NCI-H1436 treated with DMSO at 0.1 percent for 48 hours (cell line): ENCODE measurements around the gene PFKFB2.

Experiments used
- DNase-seq: peaks from one replicate; lab custom pipeline; 2025; lab: John Stamatoyannopoulos, UW

The PFKFB2 gene

DNA sequence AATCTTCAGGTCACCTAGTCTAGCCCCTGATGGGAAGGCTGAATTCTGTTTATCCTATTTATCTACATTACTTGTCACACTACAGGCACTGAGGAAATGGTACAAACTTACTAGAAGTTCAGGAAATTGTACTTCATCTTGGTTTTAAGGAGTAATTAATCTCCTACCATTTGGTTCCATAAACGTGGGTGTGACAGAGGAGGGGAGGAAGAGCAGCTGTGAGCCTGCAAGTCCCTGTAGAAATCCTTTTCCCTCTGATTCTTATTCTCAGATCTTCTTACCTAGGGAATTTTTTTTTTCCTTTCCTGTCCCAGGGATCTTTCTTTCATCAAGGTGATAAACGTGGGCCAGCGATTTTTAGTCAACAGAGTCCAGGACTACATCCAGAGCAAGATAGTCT, 14.1 kb downstream of the PFKFB2 start:
- no peak for DNase-seq

DNA sequence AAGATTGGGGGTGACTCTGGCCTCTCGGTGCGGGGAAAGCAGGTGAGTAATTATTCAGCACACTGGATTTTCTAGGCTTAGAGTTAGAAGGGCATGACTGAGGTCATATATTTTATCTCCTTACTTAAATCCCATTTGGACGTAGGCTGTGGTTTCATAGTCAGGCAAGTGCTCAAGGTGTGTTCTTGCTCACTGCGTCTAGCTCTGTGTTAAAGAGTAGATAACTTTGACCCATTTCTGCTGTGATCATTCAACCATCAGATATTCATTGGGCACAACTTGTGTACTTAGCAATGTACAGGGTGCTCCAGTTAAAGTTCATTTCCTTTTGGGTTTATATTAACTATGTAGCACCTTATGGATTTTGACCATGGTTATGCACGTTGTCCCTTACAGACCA, 14.6 kb downstream of the PFKFB2 start:
- DNase-seq, result no peak

DNA sequence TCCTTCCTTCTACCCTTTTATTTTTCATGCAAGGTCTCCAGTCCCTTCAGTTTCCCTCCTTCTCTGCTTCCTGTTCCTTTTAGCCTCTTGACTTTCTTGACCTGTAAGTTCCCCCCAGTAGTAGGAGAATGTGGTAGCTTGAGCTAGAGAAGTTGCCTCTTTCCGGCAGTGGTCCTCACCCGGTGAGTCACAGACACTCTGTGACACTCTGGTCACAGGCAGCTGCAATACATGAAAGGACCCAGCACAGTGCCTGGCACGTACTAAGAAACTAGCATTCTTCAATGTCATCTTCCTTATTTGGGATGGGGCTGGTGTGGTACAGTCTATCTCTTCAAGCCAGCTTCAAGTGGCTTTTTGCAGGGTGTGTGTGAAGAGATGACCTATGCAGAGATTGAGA, 16.0 kb downstream of the PFKFB2 start:
- no peak for DNase-seq

DNA sequence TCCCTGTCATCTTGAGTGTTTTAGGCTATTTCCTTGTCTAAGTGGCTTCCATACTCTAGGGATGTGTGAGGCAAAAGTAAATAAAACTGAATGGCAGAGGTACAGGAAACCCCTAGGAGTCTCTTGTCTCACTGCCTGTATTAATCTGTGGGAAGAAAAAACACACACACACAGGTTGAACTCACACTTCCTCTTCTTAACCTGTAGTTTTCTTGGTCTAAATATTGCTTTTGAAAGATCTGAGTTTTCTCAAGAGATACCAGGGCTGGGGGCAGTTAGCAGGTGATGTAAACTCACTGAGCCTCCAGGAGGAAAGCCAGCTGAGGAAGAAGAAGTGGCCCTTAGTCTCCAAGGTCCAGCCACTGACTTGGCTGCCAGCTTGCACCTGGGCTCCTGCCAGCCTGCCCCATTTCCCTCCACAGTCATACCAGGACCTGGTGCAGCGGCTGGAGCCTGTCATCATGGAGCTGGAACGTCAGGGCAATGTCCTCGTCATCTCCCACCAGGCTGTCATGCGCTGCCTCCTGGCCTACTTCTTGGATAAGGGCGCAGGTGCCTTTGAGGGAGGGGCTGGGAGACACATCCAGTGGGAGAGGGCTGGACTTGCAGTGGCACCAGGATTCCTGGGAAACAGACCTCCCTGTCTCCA, 16.9 kb downstream of the PFKFB2 start:
- no peak for DNase-seq

DNA sequence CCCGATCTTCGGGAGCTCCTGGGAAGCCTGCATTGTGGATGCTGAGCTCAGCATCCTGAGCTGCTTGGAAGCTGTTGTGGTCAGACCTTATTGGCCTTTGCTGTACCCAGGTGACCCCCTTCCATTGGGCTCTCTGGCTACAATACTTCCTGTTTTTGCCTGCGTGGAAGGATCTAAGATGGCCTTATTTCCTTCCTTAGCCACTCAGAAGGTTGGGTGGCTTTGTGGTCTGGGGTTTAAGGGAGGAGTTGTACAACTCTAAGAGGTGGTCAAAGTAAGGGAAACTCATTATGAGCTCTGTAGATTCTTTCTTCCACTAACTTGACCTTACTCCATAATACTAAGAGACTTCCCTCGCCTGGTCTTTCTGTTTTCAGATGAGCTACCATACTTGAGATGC, 17.7 kb downstream of the PFKFB2 start:
- DNase-seq, result no peak

DNA sequence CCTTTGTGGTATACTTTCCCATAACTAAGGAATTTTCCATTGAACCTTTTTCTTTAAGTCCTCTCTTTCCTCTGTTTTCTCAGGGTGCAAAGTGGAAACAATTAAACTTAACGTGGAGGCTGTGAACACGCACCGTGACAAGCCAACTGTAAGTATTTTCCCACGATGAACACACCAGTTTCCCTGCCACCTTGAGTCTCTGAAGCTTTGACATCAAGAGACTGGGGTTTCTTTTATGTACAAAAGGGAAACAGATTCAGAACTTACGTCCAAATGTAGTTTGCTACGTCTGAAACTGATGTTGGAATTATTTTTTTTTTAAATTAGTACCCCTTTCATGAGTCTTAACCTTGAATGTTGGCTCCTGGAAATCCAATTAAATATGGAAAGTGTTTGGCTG, 18.4 kb downstream of the PFKFB2 start:
- no peak for DNase-seq

DNA sequence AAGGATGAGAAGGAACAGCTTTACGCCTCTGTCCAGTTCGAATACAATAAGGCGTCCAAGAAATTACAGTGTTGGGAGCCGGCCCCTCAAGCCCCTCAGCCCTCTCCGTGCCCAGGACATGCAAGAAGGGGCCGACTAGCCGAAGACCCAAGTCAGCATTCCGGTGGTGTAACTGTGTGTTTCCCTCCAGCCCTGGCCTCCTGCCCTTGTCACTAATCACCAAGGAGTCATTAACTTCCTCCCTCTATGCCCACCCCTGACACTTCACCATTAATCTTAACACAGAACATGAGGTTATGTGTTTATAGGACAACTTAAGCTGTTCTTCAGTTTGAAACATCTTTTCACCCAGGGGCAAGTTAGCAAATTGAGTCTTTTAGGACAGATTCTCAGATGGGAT, 19.2 kb downstream of the PFKFB2 start:
- DNase-seq, result no peak

DNA sequence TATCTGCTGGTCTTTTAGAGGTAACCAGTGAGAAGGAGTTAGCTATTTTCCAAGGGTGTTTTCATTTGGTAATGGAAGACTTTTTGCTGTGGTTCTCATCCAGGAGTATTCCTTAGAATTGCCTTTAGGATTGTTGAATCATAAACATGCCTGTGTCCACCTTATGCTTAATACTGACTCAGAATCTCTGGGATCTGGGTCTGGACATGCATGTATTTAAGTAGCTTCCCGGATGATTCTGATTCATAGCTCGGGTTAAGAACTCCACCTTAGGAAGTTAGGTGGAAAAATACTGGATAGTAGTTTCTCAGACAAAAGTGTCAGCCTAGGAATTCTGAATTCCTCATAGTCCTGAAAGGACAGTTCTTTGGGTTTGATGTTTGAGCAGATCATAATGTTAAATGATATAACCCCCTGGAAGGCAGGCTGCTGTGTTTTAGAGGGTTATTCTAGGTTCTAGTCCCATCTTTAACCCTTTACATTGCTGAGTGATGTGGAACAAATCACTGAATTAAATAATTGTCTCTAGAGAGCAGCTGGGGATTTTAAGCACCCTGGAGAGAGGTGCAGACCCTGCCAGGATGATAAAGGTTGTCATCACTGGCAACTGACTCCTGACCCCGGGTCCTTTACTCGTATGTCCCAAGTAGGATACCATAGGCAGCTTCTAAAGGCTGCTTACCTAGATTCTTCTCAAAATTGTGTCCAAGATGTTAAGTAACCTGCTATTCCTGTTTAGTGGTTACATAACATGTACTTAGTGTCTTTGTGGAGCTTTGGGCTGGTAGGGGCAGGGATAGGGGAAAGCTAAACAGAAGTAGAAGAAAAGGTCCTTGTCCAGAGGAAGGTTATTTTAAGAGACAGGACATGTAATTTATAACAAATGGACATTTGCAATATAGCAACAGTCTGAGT, 21.1 kb downstream of the PFKFB2 start:
- DNase-seq, result no peak

DNA sequence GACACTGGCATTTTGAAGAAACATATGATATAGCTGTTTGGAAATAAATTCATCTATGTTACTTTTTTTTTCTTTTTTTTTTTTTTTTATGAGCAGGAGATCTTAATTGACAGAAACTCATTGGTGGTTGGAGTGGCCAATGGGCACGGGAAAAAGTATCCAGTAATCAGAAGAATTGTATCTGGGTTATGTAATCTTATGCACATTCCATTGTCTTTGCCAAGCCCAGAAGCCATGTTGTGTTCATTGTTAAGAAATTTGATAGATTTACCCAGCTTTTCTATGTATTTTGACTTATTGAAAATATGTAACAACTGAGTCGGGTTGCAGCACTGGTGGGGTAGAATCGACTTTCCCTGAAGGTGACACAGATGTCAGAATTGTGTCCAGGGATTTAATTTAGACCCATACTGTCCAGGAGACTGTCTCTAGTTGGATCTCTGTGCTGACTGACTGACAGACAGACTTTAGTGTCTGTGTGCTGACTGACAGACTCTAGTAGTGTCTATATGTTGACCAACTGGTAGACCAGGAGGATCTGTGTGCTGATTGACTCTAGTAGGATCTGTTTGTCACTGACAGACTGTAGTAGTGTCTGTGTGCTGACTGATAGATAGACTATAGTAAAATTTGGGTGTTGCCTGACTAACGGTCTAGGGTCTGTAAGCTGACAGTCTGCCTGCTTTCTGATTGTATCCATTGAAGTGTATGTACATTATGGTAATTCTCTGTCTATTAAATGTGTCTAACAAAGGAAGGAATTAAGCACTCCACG, 23.3 kb downstream of the PFKFB2 start:
- no peak for DNase-seq

DNA sequence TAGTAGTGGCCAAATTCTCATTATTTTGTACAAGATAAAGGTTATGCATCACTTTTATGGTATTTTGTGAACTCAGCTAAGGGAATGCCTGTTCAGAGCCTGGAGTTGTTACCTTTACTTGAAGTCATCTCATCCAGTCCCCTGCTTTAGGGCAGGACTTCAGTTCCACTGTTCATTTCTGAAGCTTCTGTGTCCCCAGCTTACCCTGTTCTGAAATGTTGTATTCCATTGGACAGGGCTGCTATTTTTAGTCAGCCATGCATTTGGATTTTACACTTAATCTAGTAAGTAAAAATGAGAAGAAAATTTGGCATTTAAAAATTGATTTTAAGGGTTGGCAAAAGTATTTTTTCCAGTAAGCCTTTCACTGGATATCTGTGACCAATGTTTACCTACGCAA, 23.9 kb downstream of the PFKFB2 start:
- DNase-seq, result no peak

DNA sequence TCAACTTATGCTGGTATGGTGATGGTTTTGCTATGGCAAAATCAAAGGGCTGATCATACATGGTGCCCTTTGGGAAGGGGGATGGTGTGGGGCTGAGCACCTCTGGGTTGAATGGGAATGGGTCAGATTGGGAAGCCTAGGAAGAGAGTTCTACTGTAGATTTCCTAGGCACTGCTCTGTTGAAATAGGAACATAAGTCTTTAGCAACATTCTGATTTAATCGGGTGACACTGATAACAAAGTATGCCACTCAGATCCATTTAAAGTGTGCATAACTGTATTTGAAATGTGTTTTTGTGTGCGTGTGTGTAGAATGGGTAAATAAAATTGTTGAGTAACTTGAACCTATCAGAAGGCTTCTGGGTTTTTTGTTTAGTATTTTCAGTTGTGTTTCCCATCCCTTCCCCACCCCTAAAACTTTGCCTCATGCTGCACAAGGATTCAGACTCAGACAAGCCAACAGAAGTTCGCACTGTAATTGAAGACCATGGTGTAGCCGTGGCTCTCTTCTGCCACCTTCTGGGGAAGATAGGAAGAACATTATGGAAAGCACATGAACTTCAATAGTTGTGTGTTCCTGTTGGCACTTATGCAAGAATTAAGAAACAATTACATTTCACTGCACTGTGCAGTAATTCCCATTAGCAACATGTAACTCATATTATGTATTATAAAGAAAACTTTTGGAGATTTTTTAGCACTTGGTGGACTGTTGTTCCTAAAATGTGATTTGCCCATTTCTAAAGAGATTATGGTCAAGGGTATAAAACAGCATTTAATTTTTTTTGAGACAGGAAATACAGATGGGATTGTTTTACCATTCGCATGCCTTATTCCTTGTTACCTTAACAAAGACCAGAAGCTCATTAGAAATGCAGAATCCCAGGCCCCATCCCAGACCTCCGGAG, 24.6 kb downstream of the PFKFB2 start:
- DNase-seq, result no peak

DNA sequence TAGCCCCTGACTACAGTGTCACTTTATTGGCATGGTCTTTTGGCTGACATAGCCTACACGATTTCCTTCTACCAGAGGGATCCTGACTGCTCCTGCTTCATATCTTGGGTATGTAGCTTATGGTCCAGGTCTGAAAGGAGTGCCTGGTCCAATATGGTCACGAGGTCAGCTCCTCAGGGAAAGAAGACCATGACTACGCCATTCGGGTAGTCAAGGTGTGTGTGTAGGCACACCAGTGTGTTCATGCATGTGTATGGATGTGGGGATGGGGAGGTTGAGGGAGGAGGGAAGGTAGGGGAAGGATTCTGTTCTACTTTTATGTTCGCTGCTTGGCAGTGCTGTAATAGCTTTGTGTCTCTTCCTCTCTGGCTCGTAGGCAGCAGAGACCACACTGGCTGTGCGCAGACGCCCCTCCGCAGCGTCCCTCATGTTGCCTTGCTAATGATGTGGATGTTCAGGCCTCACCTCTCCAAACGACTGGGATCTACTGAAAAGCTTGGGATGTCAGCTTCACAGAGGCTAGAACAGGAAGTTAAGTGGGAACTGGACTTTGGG, 25.6 kb downstream of the PFKFB2 start:
- DNase-seq, result no peak

DNA sequence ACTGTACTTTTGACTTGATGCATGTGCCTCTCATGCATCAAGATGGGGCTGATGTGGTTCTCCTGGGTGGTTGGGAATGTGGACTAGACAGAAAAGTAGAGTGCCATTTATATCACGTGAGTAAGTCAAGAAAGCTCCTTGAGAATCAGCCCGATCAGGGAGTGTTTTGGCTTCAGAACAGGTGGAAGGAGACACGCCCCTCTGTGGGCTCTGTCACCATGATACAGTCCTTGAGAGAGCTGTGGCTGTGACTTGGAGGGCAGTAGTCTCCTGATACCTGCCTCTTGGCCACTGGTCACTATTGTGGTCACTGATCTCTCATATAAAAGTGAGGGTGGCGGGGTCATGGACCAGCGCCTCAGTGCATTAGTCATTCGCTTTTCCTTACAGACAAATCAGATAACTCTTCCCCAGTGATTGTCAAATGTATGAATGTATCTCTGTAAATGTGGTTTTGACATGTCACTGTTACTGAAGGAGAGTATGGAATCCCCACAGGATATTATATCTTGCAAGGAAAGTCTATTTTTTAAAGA, 26.7 kb downstream of the PFKFB2 start:
- DNase-seq, result no peak

DNA sequence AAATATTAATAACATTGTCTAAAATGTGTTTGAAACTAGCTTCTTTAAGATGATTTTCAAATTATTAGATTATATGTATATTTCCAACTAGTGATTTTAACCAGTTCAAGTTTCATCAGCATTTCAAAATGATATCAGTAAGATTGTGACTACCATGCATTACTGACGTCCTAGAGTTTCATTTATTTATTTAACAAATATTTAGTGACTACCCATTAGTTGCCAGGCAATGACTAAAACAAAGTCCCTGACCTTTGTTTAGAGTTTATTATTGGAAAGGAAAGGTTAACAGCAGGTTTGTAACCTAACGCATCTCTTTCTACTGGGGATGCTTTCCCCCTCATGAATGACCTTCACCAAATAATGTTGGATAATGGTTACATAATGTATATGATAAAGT, 28.0 kb downstream of the PFKFB2 start:
- DNase-seq, result no peak

DNA sequence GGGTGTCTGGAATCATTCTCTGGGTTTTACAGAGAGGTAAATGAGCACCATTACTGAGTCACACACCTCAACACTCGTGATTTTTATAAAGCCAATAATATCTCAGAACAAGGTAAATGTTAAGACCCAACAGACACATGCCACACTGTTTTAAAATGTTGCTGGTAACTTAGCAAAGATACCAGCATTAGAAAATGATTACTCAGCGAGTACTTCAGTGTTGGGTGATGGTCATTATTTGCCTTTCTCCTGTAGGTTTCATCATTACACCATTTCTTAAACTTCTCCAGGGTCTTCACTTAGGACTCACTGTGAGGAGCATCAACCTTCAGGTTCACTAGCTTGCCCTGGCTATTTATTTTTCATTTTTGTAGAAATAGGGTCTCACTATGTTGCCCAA, 28.7 kb downstream of the PFKFB2 start:
- no peak for DNase-seq

DNA sequence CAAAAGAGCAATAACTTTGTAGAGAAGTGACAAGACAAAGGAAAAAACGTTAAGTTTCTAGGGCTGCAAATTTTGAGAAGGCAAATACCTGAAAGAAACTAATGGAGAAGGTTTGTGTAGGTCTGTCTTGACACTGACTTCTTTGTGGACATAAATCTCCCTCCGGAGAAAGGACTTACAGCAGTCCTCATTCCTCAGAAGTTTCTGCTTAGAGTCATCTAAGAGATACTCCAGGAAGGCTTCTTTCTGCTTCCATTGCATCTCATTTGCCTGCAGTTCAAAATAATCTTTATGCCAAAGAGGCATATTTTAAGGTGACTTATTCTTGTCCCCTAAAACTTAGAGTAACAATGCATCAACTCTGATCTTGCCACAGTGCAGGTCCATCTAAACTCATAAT, 31.2 kb downstream of the PFKFB2 start:
- DNase-seq, result no peak

DNA sequence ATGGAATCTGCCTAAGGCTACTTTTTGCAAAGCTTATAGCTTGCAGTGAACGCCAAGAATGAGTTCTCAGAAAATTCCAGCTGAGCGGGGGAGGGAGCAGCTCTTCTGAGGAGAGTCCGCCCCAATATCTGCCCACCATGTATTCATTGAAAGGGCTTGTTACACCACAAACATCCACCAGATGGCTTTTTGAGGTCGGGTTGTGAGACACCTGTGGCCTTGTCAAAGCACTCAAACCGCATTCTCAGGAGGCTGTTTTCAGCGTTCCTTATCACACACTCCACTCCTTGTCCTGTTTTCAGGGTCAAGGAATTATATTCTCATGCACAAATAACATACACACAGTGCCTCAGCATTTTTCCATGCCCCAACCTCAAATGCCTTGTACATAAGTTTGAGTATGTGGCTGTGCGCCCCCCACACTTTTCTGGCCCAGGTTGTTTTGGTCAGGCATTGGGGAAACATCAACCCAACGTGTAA, 31.7 kb downstream of the PFKFB2 start:
- no peak for DNase-seq

DNA sequence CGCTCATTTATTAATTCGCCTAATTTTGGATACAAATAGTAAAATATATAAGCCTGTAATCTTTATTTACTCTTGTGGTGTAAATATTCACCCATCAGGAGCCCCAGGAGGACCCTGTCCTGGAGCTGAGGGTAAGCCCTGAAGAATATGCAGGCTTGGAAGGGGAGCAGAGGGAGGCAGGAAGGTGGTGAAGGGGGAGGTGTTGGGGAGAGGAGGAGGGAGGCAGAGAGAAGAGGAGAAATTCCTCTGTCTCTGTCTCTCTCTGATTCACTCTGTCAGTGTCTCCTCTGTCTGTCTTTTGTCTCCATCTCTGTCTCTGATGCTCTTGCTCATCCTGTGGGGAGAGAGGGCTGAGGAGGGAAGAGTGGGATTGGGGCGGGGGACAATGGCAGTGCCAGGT, 32.8 kb downstream of the PFKFB2 start:
- no peak for DNase-seq

DNA sequence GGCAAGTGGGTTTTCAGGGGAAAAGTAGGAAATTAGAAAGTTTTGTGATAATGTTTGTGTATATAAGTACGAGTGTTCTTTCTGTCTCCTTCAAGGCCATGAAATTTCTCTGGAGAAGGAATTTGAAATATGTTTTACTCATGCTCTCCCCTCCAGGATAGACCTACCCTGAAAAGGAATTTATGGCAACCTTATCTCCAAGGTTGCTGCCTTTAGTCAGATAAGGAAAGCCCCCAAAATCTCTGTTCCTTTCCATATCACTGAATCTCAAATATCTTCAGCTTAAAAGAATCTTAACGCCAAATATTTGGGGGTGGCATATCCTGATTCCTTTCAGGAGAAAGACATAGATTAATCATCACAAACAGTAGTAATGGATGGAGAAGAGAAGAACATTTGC, 35.1 kb downstream of the PFKFB2 start:
- DNase-seq, result no peak

DNA sequence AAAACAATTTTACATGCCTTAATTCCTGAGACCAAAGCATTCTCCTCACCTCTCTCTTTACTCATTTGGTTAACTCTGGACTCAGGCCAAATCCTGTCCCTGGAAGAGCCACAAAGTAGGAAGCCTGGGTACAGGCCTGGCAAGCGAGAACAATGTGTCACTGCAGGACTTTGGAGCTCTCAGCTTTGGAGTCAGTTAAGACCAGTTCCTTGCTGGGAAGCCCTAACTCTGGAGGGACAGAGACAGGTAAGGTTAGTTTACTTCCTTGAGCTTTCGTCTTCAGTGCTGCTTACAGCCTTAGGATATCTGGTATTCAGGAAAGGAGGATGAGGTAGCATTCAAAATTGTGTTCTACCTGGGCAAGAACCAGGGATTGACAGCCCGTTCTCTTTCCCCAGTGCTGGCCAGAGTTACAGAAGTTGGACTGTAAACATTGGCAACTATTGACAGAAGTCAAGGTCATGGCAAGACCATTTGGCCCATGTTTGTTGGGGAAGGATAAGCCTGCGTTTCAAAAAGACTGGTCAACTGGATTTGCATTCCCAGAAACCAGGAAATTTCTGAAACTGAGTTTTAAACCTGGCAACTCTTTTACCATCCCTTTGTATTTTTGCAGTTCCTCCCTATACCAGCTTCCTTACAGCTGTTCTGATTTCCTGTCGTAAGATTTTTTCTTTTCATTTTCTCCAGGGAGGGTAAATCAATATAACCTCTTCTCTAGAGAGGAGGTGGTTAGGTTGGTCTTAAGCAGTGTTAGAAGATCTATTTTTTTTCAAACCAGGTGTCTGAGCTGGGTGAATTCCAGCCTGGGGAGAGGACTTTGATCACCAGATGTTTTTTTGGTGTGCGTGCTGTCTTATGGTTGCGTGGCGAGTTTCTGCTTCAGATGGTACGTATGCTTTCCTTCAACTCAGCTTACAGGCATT, 35.9 kb downstream of the PFKFB2 start, which contains the start of gene C4BPB:
C4BPB (plus strand) TSS at position 160 of the 926 bp plus-strand sequence; CDS start at position 832, 672 bp downstream.
- DNase-seq, result no peak
